ENCODE data around the gene PTDSS2. TPM values are rescaled to one million over a fixed set of nuclear protein-coding genes. Genes with fewer than 3 reads are reported as not detected.
A peak's percentile ranks its signal among the peaks of the same experiment; 100 is the strongest.

PTDSS2 gene
- total RNA-seq, 4 donors from 2014 or later: 21.0 to 42.7 (median 31.7) TPM

- no peak for TF ChIP-seq CTCF (IDR thresholded peaks at IDR 0.05)
- TF ChIP-seq POLR2A (IDR thresholded peaks at IDR 0.05): peak; percentile 12 to 77
- Histone ChIP-seq H3K36me3 (no peaks in the 10 kb centered on the region), H3K27ac (peak within 1 kb of the TSS; percentile 73 to 86 (median 80)), H3K9me3 (no peaks in the 10 kb centered on the region), H3K27me3 (no peaks in the 10 kb centered on the region), H3K4me1 (peaks cover 0 to 43% (median 8%) of the 10 kb centered on the region in 4 donors), H3K4me3 (peak within 1 kb of the TSS; percentile 59 to 83 (median 70))
- DNase-seq: peak; percentile 75 to 91 (median 90)
Observed at GRCh38 chr11:441418-442274, 8.4 kb upstream of the PTDSS2 start, which contains the start of gene ANO9. Gene ANO9, minus strand, starts transcription at chr11:442011. Its CDS starts 85 bp downstream, at chr11:441926.

- Histone ChIP-seq H3K36me3 (no peaks in the 10 kb centered on the region), H3K4me1 (peaks cover 0 to 46% (median 8%) of the 10 kb centered on the region in 4 donors), H3K9me3 (no peaks in the 10 kb centered on the region), H3K27ac (peak overlapping the region in 1 of 4 donors; percentile 80), H3K4me3 (no peak overlapping the region), H3K27me3 (no peaks in the 10 kb centered on the region)
- no peak for DNase-seq
- no peak for TF ChIP-seq POLR2A (IDR thresholded peaks at IDR 0.05)
- TF ChIP-seq CTCF (IDR thresholded peaks at IDR 0.05): no peak
Observed at GRCh38 chr11:442611-443081, 7.4 kb upstream of the PTDSS2 start.

- Histone ChIP-seq H3K27me3 (no peaks in the 10 kb centered on the region), H3K36me3 (no peaks in the 10 kb centered on the region), H3K4me1 (peaks cover 0 to 51% (median 9%) of the 10 kb centered on the region in 4 donors), H3K27ac (peak overlapping the region in 3 of 4 donors; percentile 91 to 97 (median 96)), H3K4me3 (no peak overlapping the region), H3K9me3 (no peaks in the 10 kb centered on the region)
- DNase-seq: no peak
- TF ChIP-seq POLR2A (IDR thresholded peaks at IDR 0.05): no peak
- TF ChIP-seq CTCF (IDR thresholded peaks at IDR 0.05): no peak
Observed at GRCh38 chr11:443542-444199, 6.4 kb upstream of the PTDSS2 start.

GRCh38 chr11:444396-445144 lies 5.5 kb upstream of the PTDSS2 start:
- Histone ChIP-seq H3K4me3 (no peak overlapping the region), H3K36me3 (no peaks in the 10 kb centered on the region), H3K9me3 (no peaks in the 10 kb centered on the region), H3K4me1 (peaks cover 0 to 54% (median 12%) of the 10 kb centered on the region in 4 donors), H3K27ac (peak overlapping the region in 3 of 4 donors; percentile 91 to 97 (median 96)), H3K27me3 (no peaks in the 10 kb centered on the region)
- TF ChIP-seq CTCF (IDR thresholded peaks at IDR 0.05) (no peak), POLR2A (IDR thresholded peaks at IDR 0.05) (peak; percentile 87 to 93)
- DNase-seq: peak in 2 of 3 donors; percentile 83 to 85

Measured in Peyer's patch (tissue), 4 donors.